Stimulated activated CD4-positive, alpha-beta T cell treated with anti-CD3 and anti-CD28 coated beads, Interleukin-4, amount 100 ng/mL, for 24 hours (primary cell): ENCODE results near the gene SIGLEC6.

ENCODE experiments used
- DNase-seq: peaks from one replicate; pipeline ENCODE4 v3.0.0-alpha.2; 2020

SIGLEC6 gene

GRCh38 chr19:51548213-51548651, 16.8 kb upstream of the SIGLEC6 start:
- no peak for DNase-seq

GRCh38 chr19:51547397-51548212, 16.1 kb upstream of the SIGLEC6 start:
- DNase-seq, result no peak

DNA sequence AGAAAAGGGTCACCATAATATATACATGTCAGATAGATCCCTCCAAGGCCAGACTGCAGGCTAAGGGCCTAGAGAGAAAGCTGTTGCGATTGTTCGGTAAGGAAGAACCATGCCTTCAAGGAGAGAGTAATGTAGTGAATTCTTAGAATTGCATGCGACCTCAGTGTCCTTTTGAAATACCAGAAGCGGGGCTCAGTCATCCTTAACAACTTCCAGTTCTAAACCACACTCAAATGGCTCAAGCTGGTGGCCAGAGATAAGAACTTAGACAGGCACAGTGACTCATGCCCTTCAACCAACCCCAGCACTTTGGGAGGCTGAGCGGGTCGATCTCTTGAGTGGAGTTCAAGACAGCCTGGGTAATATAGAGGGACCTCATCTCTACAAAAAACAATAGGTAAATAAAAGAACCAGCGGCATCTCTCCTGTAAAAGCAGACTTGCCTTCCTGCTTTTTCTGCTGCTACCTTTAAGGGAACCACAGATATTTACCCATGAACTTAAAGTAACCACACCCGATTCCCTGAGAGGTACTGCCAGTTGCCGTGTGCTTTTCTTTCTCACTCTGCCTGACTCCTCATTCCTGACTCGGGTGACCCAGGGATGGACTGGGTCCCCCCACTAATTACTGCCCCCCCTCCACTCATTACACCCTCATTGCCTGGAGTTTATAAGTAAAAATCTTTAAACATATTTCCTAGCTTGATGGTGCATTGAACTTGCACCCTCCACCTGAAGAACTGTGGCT, 15.4 kb upstream of the SIGLEC6 start:
- no peak for DNase-seq

DNA sequence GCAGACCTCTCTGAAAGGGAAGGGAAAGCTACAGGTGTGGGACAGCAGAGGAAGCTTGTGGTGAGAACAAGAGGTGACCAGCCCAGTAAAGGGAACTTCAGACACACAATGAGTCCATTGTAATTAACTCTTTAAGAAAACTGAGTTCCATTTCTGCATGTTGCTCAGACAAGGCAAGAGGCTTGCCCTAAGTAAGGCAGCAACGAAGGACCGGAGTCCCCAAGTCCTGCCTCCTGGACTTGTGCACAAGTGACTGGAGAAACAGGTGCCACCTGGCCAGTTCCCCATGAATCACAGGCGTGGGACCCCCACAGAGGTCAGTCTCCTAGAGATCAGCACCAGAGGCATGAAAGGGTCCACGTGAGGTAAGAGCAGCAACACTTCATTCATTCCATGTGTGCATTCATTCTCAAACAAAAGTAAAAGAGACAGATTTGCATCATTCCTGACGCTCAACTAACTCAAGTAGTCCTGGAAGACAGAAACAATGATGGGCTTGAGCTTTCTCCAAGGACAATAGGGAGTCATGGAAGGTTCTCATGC, 14.7 kb upstream of the SIGLEC6 start:
- no peak for DNase-seq

GRCh38 chr19:51544038-51544437, 12.6 kb upstream of the SIGLEC6 start:
- DNase-seq, result no peak

GRCh38 chr19:51542699-51543098, 11.2 kb upstream of the SIGLEC6 start:
- DNase-seq, result no peak

DNA sequence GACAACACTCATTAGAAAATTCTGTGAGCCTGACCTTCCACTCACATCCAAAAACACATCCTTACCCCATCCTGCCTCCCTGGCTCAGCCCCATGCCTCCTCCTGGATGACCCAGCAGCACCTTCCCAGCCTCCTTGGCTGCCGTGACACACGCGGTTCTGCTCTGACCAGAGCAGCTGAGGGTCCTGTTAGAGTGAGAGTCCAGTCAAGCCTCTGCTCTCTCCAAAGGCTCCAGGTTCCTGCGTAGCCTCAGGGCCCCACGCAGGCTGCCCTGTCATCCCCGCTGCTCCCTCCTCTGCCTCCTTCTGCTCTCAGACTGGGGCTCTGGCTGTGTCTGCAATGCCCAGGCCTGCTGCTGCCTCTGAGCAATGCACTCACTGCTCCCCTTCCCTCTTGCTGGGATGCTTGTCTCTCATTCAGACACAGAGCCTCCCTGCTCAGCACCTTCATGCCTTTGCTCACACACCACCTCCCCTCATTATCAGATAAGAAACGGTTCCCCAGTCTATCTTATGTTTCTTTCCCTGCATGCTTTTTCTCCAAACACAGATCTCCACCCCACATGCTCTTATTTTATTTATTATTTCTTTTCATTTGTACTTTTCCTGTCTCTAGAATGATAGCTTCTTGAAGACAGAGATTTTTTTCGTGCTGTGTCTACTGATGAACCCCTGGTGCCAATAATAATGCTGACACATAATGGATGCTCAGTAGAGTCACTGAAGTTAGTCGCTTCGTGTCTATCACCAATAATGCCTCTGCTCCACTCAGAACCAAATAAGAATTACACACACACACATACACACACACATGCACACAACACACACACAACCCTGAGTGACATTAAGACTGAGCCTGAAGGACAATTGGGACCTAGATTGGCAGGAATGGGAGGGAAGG, 10.2 kb upstream of the SIGLEC6 start:
- DNase-seq, result no peak

DNA sequence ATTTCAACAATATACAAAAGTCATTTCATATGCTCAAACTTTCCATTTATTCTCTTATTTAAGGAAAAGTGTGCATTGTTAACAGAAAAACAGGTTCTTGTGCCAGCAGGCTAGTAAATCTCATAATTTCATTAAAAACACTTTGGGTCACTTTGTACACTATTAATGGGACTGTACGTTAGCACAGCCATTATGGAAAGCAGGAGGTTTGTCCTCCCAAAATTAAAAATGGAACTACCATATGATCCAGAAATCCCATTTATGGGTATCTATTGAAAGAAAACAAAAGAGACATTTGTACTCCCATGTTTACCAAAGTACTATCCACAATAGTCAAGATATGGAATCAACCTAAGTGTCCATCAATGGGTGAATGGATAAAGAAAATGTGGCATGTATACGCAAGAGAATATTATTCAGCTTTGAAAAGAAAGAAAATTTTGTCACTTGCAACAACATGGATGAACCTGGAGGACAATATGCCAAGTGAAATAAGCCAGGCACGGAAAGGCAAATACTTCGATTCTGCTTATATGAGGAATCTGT, 8.4 kb upstream of the SIGLEC6 start:
- DNase-seq, result no peak

GRCh38 chr19:51535535-51535934, 4.1 kb upstream of the SIGLEC6 start:
- DNase-seq, result no peak

DNA sequence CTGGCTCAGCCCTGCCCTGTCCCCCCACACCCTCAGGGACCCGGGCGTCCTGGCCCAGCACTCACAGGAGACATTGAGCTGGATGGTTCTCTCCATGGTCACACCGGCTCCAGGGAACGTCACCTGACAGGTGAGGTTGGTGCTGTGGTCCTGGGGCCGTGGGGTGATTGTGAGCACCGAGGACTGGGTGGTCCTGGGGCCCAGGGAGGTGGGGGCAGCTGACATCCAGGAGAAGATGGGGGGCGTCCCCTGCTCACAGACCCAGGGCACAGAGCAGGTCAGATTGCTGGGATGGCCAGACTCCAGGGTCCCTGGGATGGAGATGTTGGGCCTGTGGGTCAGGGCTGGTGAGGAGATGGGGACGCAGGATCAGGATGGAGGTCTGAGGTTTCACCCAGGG, 854 bp downstream of the SIGLEC6 start:
- DNase-seq, result no peak

- no peak for DNase-seq
These were observed 2.2 kb downstream of the SIGLEC6 start for GRCh38 chr19:51529301-51529700.

DNA sequence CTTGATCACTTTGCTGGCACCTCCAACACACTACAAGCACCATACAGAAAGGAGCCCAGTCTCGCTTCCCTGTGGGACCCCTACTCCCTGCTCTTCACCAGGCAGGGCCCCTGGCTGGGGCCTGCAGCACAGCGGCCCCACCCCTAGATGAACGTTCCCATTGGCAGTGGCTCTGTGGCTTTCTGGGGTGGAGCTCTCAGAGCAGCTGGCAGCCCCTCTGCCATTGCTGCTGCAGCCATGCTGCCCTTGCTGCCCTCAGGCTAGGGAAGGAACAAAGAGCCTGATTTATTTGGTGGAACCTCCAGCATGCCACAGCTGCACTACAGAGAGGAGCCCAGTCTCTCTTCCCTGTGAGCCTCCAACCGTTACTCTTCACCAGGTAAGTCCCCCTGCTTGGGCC, 5.8 kb downstream of the SIGLEC6 start:
- DNase-seq, result no peak

DNA sequence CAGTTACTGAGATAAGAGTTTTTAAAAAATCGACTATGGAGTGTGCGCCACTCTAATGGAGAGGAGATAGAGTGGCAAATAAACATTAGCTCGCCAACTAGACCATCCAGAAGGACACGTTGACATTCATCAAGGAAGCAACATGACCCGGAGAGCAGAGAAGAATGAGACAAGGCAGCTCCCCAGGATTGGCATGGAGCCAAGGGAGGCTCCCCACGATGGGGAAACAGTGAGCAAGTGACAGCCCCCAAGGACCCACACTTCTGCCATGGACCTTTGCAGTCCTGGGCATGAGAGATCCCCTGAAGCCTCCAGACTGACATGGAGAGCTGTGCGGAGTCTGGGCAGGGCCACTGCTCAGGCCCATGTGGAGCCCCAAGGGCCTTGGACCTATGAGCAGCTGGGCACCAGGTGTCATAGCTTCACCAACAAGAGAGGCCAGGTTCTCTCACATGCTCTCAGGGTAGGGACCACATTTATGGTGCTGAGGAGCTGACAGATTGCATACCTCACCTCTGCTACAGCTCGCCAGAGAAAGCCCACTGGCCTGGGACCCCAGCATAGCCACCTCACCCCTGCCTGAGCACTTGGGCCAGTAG, 6.7 kb downstream of the SIGLEC6 start:
- DNase-seq, result no peak

DNA sequence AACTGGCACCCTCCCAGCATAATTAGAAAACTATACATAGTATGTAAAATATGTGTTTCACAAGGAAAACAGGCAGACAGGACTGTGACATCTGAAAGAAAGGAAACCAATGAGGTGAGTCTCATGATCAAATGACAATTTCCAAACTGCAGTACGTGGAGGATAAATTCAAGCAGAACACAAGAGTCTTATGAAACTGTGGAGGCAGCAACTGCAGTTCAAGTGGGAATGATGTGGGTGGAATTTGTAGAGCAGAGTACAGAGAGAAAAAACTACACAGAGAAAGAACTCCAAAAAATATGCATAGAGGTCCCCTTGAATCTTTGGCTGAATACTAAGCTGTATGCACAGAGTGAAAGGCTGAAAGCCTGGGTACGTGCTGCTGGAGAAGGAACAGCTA, 9.7 kb downstream of the SIGLEC6 start:
- DNase-seq, result no peak

GRCh38 chr19:51521357-51521756, 10.1 kb downstream of the SIGLEC6 start:
- DNase-seq, result no peak

- no peak for DNase-seq
These were observed 10.7 kb downstream of the SIGLEC6 start for GRCh38 chr19:51520728-51521127.

DNA sequence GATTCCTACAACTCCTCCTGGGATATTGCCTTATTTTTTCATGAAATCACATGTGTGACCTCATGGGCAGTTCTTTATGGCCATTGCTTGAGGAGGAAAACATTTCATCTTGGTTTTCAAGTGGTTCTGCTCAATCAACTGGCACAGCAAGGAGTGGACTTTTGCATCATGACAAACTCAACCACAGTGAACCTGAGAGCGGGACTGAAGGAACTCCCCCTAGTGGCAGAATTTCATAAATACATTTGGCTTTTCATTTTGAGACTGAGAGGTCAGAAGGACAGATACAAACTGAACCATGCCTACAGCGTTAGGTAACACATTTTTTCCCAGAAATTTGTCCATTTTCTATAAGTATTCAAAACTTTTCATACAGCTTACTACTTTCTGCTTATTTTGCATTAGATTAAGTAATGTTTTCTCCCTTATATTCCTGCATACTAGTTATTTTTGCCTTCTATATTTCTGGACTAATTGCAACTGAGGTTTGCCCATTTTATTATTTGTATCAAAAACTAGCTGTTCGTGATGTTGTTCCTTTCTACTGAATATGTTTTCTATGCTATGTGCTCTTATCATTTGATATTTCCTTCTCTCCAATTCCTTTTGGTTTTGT, 16.5 kb downstream of the SIGLEC6 start:
- DNase-seq, result peak; percentile 50

GRCh38 chr19:51513968-51514367, 17.5 kb downstream of the SIGLEC6 start:
- no peak for DNase-seq

GRCh38 chr19:51511353-51511752, 20.1 kb downstream of the SIGLEC6 start:
- DNase-seq, result peak; percentile 12

DNA sequence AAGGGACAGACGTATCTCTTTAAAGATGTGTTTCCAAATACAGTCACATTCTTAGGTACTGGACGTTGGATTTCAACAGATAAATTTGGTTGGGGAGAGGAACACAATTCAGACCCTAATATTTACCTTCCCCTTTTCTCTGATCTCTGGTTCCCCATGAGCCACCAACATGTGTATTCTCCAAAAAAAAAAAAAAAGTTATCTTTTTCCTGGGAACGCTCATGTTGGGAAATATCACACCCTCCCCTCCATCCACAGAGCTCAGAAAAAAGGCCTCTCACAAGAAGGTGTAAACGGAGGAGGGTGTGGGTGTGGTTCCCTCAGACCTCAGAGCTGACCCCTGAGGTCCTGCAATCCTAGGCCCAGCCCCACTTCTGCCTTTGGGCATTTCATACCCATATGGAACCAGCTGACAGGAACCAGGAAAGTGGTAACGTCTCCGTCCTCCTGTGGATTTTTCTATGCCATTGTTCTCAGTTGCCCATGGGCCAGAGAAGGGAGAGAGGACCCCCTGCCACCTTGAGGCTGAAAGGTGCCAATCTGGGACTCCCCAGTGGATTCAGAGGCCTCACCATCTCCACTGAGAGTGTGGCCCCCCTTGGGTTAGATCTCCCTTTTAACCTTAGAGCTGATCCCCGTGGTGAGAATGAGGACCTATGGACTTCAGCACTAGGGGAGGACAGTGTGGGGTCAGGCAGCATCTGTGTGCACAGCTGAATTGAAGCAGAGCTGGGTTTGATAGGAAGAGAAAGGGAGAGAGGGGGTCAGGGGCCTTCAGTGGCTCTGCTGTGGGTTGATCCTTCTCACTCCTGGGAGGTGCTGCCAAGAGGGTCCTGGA, 21.4 kb downstream of the SIGLEC6 start:
- no peak for DNase-seq
